SK-N-MC (cell line): ENCODE data around the gene PDE6A.

Source experiments
- EZH2 ChIP-seq: fragments of 200-600 bp; sonication (generic); IDR thresholded peaks from one replicate; pipeline ENCODE4 v1.6.1; 2017; ENCODE audit warnings: antibody characterized with exemption
- FOXP2 ChIP-seq: optimal IDR thresholded peaks from 2 replicates; pipeline ENCODE3; 2011; ENCODE audit warnings: mild to moderate bottlenecking, moderate library complexity; ENCODE audit not compliant: insufficient read depth; ENCODE audit errors: extremely low read length, control extremely low read depth
- POLR2AphosphoS5 ChIP-seq: IDR thresholded peaks from 2 replicates; pipeline ENCODE4 v1.6.1; 2012; ENCODE audit warnings: mild to moderate bottlenecking, low read depth, low read length, borderline replicate concordance

DNA sequence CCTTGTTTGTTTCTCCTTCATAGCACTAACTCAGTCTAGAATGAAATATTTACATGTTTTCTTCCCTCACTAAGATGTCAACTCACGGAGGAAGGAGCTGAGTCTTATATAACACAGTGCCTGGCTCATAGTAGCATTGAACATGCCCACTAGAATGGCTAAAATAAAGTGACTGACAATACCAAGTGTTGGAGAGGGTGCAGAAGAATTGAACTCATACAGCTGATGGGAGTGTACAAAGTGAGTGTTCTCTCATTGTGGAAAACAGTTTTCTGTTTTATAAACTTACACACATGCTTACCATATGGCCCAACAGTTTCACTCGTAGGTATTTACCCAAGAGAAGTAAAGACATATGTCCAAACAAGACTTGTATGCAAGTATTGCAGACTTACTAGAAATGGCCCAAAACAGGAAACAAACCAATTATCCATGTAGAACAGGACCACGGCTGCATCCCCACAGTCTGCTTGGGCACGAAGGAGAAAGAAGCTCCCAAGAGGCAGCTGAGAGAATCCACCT, 127.0 kb downstream of the PDE6A start:
- no peak for TF ChIP-seq EZH2
- no peak for TF ChIP-seq POLR2AphosphoS5
- no peak for TF ChIP-seq FOXP2
